Measurements from ENCODE around the gene MYO7A. TPM values are rescaled to one million over a fixed set of nuclear protein-coding genes. Genes with fewer than 3 reads are reported as not detected.

Gene MYO7A
- total RNA-seq, 1 donor from 2014 or later = 8.3 TPM

DNA sequence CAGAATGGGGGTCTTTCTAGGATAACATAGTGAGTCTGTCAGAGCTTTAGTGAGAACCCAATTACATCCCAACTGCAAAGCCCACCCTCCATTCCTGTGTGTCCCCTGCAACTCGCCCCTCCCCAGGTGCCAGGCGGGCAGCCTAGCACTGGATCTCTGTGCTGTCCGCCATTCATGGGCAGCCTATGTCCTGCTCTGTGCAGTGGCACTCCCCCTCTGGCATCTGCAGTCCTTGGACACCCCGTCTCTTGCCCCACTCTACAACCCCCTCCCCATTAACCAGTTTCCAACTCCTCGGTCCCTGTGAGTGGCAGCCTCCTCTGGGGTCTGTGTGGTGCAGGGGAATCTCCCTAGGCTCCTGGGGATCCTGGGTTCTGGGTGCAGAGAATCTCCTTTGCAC, 37.0 kb downstream of the MYO7A start:
- no peak for DNase-seq (ENCODE audit: low read depth in 2 of 2)

DNA sequence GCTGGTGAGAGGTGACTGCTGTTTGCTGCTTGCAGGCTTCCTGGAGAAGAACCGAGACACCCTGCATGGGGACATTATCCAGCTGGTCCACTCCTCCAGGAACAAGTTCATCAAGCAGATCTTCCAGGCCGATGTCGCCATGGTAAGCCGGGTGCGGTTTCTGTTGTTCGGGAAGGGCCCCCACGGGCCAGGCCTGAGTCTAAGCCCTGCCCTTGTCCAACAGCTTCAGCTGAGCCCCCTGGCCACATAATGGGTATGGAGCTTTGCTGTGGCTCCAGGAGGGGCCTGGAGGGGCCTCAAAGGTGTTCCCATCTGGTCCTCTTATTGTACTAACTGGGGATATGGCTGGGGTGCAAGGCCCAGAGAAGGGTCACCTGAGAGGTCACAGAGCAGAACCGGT, 38.0 kb downstream of the MYO7A start:
- DNase-seq (ENCODE audit: low read depth in 2 of 2) = no peak

DNA sequence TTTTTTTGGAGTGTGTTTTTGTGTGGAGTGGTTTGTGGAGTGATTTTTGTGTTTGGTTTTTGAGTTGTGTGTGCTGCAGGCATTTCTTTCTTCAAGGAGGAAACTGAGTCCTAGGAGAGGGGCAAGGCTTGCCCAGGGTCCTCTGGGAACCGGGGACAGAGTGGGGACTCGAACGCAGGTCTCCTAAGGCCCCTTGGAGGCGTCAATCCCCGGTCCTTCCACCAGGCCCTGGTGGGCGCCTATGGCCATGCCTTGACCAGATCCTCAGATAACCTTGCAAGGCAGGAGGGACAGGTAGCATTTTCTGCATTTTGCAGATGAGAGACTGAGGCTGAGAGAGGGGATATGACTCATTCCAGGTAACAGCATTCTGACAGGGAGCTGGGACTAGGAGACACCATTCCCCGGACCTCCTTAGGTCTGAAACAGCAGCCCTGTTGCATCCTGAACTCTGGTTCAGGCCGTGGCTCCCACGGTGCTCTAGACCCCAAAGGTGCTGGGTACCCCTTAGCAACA, 39.1 kb downstream of the MYO7A start:
- no peak for DNase-seq (ENCODE audit: low read depth in 2 of 2)

DNA sequence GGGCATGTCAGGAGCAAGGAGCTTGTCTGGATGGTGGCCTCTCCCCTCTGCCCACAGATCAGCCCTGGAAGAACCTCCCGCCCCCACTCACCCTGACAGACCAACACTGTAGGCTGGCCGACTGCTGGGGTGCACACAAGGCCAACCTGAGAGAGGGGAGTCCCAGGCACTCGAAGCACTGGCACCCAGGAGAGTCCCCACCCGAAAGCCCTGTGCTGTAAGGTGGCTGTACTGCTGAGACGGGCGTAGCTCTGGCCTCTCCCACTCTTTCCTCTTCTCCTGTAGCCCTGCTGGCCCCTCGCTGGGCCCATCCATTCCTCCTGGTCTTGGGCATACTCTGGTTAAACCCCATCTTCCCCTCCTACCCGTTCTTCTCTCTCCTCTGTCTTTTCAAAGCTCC, 39.7 kb downstream of the MYO7A start:
- DNase-seq (ENCODE audit: low read depth in 2 of 2) = no peak

DNA sequence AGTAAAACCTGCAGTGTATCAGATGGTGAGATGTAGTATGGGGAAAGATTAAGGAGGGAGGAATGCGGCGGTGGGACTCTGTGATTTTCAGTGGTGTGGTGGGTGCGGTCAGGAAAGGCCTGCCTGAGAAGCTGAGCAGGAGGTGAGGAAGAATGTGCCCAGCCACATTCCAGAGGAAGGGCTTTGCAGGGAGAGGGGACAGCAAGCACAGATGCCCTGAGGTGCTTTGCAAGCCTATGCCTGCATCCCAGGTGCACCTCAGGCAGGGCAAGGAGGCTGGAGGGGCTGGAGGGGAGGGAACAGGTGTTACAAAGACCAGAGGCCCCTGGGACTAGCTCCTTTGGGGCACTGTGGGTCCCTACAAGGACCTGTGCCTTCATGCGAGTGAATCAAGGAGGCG, 42.1 kb downstream of the MYO7A start:
- DNase-seq (ENCODE audit: low read depth in 2 of 2) = no peak

DNA sequence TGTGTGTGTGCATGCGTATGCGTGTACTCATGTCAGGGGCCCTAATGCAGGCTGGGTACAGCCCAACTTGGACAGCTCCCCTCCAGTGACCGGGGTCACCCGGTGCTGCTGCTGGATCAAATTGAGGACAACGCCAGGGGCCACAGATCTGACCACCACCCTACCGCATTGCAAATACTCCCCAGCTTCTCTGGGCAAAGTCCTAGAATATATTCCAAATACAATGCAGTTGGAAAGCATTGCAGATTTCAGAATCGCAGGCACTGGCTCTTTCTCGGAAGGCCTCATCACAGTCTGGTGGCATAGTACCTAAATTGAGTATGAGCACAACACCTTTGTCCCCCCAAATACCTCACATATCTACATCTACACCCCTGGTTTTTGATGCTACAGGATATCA, 43.2 kb downstream of the MYO7A start:
- DNase-seq (ENCODE audit: low read depth in 2 of 2) = no peak

DNA sequence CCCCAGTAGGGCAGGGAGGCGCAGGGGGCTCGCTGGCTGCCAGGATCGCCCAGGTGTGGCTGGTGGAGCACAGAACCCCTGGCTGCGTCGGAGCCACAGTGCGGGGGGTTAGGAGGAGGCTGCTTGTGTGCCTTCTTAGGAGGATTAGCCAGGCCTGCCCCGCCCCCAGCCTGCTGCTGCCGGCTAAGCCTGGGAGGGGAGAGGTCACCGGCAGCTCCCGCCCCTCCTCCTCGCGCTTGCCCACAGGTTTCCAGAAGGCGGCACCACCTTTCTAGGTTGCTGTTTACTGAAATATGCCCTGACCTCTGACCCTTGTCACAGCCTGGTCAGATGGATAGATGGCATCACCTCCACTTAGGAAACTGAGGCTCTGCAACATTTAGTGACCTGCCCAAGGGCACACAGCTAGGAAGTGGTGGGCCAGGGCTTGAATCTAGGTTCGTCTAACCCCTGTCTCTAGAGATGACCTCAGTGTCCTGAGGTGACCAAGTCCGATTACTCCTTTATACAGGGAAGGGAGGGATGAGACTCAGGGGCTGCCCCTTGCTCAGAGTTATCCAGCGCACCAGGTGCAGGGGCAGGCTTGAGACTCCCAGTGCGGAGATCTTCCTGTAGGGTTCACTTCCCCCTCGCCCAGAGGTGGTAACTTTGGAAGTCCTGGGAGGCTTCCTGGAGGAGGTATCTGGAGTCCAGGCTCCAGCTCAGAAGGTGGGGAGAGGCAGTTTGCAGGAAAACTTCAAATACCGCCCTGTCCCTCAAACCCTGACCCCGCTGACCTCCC, 44.0 kb downstream of the MYO7A start:
- no peak for DNase-seq (ENCODE audit: low read depth in 2 of 2)

DNA sequence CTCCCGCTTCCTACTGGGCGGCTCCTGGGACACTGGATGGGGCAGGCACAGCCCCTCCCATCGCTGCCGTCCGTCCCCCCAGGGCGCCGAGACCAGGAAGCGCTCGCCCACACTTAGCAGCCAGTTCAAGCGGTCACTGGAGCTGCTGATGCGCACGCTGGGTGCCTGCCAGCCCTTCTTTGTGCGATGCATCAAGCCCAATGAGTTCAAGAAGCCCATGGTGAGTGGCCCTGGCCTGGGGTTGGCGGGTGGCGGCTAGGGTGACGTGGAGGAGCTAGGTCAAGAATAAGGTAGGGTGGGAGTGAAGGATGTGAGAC, 44.6 kb downstream of the MYO7A start:
- peak in 1 of 2 donors; percentile 23 for DNase-seq (ENCODE audit: low read depth in 2 of 2)

DNA sequence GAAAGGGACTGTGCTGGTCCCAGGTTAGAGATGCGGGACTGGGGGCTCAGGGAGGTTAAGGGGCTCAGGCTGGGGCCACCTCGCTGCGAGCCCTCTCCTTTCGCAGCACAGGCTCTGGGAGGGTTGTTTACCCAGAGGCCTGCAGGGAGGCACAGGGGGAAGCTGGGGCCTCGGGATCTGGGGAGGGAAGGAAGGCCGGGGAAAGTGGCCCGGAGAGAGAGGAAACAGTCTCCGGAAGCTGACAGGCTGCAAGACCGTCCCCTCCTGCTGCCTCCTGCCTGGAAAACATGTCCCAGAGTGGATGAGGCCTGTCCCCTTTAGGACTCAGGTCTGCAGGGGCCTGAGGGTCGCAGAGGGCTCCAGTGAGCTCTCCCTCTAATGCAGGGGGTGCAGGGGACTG, 45.4 kb downstream of the MYO7A start:
- DNase-seq (ENCODE audit: low read depth in 2 of 2) = peak in 1 of 2 donors; percentile 22

DNA sequence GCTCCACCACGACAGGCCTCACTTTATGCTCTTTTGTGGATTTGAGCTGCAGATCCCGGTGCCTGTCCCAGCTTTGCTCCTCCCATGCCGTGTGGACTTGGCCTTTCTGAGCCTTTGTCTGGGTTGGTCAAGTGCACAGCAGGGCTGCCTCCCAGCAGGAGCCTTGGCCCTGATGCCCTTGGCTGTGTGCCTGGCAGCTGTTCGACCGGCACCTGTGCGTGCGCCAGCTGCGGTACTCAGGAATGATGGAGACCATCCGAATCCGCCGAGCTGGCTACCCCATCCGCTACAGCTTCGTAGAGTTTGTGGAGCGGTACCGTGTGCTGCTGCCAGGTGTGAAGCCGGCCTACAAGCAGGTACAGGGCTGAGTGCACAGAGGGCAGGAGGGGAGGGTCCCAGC, 46.5 kb downstream of the MYO7A start:
- no peak for DNase-seq (ENCODE audit: low read depth in 2 of 2)

DNA sequence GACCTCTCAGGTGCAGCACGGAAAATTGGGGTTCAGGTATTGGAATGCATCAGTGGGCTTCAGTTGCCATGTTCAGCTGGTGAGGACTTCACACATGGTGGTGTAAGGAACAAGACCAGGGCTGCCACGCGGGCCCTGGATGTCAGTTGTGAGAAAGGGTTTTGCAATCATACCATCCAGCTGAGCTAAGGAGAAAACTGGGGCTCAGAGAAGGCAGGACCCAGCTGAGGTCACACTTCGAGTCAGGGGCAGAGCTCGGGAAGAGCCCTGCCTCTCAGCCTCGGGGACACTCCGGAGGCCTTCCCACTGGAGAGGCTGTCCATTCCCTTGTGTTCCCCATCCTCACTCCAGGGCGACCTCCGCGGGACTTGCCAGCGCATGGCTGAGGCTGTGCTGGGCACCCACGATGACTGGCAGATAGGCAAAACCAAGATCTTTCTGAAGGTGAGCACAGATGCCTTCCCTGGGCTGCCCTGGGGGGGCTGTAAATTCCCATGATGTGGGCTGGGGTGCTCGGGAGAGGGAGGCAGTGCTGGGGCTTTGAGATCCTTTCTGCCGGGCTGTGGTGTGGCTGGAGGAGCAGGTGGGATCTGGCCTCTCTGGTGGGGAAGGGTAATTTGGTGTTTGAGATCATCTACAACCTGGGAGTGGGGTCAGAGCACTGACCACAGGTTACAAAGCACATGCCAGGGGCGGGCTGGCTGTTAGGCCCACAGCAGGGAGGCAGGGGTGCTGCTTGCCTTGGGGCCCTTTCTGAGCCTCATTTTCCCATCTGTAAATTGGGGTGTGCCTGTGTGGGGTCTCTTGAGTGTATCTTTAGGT, 47.2 kb downstream of the MYO7A start:
- no peak for DNase-seq (ENCODE audit: low read depth in 2 of 2)

DNA sequence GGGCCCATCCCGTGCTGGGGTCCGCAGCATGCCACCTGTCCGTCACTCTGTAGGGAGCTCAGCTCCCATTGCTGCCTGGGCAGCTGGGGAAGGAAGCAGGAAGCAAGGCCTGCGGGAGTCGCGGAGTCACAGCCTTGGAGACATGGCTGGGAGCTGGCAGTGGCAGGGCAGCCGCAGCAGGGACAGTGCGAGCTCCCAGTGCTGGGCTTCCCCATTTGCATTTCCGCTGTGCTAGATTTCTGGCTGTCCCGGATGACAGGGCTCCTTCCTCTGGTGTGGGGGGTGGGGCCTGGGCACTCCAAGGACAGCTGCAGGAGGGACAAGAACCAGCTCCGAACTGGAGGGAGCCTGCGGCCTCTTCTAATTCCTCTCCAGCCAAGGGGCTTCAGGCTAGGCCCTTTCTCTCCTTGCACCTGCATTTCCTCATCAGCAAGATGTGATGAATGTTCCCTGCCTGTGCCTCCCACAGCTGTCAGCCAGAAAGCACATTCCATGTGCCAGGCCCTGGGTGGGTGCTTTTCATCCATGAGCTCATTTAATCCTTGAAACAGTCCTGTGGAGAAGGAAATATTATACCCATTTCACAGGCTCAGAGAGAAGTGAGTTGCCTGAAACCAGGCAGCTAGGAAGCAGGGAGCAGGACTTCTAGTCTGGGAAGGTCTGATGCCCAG, 48.0 kb downstream of the MYO7A start:
- no peak for DNase-seq (ENCODE audit: low read depth in 2 of 2)

DNA sequence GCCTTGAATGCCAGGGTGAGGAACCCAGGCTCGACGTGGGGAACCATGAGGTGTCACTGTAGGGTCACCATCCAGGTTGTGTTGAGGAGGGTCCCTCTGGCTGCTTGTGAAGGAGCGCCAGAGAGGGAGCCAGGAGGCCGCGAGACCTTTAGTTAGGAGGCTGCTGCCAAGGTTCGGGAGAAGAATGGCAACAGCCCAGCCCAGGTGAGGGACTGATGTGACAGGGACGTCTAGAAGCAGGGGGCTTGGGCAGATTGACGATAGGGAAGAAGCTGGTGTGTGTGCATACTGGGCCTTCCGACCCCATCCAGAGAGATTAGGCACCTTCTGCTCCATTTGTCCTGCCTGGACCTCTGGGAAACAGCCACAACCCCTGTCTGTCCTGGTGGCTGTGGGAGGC, 49.0 kb downstream of the MYO7A start:
- no peak for DNase-seq (ENCODE audit: low read depth in 2 of 2)

DNA sequence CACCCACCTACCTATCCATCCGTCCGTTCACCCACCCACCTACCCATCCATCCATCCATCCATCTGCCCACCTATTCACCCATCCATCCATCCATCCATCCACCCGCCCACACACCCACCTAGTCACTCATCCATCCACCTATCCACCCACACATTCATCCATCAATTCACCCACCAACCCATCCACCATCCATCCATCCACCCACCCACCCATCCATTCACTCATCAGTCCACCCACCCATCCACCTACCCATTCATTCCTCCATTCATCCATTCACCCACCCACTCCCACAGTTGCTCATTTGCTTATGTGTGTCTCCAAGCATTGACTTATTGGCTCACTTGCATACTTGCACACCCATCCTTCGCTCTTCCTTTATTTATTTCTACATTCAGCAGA, 50.1 kb downstream of the MYO7A start:
- no peak for DNase-seq (ENCODE audit: low read depth in 2 of 2)

DNA sequence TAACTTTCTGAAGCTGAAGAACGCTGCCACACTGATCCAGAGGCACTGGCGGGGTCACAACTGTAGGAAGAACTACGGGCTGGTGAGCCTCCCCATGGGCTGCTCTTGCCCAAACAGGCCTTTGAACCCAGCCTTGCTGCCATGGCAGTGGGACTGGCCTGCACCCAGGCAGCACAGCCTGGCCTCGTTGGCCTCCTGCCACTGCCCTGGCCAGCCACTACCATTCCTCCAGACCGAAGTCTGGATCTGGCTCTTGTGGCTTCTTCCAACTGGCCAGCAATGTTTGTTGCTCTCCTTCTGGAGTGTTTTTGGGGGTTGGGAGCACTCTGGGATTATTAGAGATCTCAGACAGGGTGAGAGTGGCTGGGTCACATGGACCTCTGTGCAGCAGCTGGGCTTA, 51.0 kb downstream of the MYO7A start:
- DNase-seq (ENCODE audit: low read depth in 2 of 2) = no peak

DNA sequence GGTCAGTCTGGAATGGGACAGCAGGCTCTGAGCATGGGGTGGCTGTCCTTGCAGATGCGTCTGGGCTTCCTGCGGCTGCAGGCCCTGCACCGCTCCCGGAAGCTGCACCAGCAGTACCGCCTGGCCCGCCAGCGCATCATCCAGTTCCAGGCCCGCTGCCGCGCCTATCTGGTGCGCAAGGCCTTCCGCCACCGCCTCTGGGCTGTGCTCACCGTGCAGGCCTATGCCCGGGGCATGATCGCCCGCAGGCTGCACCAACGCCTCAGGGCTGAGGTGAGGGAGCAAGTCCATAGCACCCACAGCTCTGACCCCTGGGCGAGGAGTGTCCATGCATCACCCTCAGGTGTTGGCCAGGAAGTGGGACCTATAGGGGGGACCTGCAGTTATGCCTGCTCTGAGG, 51.6 kb downstream of the MYO7A start:
- DNase-seq (ENCODE audit: low read depth in 2 of 2) = no peak

DNA sequence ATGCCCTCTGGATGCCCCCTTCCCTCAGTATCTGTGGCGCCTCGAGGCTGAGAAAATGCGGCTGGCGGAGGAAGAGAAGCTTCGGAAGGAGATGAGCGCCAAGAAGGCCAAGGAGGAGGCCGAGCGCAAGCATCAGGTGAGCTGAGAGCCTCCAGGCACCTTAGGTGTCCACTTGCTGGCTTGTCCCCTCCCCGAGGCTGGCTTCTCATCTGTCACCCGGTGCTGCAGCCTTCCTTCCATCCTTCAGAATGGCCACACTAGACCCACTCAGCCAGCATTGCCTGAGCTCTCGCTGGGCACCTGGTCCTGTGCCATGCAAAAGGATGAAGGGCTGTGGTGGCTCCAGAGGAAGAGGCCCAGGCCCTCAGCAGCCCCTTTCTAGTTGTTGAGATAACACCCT, 52.3 kb downstream of the MYO7A start:
- DNase-seq (ENCODE audit: low read depth in 2 of 2) = no peak

DNA sequence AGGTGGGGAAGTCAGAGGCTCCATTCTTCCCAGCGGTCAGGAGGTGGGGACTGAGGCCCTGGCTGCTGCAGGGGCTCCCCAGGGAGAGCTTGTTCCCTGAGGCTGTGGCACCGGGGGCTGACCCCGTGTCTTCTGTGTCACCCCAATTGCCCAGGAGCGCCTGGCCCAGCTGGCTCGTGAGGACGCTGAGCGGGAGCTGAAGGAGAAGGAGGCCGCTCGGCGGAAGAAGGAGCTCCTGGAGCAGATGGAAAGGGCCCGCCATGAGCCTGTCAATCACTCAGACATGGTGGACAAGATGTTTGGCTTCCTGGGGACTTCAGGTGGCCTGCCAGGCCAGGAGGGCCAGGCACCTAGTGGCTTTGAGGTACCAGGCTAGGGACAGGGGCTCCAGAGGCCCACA, 53.2 kb downstream of the MYO7A start:
- DNase-seq (ENCODE audit: low read depth in 2 of 2) = no peak

DNA sequence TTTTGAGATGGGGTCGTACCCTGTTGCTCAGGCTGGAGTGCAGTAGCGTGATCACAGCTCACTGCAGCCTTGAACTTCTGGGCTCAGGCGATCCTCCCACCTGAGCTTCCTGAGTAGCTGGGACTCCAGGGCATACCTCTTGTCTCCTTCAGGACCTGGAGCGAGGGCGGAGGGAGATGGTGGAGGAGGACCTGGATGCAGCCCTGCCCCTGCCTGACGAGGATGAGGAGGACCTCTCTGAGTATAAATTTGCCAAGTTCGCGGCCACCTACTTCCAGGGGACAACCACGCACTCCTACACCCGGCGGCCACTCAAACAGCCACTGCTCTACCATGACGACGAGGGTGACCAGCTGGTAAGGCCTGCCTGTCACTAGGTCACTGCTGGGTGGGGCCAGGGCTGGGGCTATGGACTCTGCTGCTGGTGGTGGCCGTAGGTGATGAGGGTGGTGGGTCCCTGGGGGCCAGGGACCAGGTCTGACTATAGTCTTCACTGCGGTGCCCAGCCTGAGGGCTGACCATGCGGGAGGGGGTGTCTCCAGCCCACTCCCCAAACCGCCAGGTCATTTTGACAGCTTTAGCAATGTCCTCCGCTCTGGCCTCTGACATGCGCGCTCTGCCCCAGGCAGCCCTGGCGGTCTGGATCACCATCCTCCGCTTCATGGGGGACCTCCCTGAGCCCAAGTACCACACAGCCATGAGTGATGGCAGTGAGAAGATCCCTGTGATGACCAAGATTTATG, 53.9 kb downstream of the MYO7A start:
- no peak for DNase-seq (ENCODE audit: low read depth in 2 of 2)

DNA sequence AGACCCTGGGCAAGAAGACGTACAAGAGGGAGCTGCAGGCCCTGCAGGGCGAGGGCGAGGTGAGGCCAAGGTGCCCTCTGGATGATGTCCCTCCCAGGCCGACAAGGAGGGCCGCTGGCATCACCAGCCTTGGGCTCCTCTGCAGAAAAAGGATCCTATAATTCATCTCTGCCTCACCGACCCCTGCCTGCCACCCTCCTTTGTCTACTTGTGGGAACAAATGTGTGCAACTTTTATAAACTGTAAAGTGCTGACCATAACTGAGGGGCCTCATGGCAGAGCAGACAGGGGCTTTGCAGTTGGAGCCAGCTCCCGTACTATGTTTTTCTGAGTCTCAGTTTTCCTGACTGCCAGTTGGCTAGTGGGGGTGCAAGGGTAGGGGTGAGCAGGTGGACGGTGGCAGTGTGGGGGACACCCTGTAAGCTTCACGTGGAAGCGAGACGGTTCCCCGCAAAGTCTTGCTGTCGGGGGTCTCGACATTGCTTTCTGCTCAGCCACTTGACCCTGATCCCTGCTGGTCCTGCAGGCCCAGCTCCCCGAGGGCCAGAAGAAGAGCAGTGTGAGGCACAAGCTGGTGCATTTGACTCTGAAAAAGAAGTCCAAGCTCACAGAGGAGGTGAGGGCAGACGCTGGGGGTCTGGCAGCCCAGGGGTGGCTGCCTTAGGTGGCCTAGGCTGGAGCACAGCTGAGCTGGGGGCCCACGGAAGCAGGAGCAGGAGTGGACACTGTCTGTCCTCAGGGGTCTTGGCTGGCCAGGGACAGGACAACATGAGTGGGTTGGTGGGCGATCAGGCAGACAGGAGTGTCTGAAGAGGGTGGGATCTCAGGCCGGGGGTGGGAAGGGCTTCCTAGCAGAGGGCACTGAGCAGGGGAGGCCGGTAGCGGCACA, 54.7 kb downstream of the MYO7A start:
- no peak for DNase-seq (ENCODE audit: low read depth in 2 of 2)
